NCI-H748 treated with DMSO at 0.1 percent for 48 hours (cell line): ENCODE results near the gene SALL1.

Experiments
- DNase-seq: peaks from one replicate; lab custom pipeline; 2025; lab: John Stamatoyannopoulos, UW

Gene SALL1

GRCh38 chr16:51141106-51141505 lies 10.0 kb downstream of the SALL1 start:
- no peak for DNase-seq

GRCh38 chr16:51140112-51140511 lies 11.0 kb downstream of the SALL1 start:
- DNase-seq, result no peak

- no peak for DNase-seq
These were observed 11.5 kb downstream of the SALL1 start for GRCh38 chr16:51139568-51139967.

GRCh38 chr16:51138178-51138577 lies 12.9 kb downstream of the SALL1 start:
- no peak for DNase-seq

GRCh38 chr16:51137097-51137496 lies 14.0 kb downstream of the SALL1 start:
- no peak for DNase-seq

- DNase-seq, result no peak
These were observed 16.2 kb downstream of the SALL1 start for GRCh38 chr16:51134876-51135275.

- no peak for DNase-seq
These were observed 16.7 kb downstream of the SALL1 start for GRCh38 chr16:51134269-51134812.

- no peak for DNase-seq
These were observed 17.4 kb downstream of the SALL1 start for GRCh38 chr16:51133688-51134087.

GRCh38 chr16:51133183-51133582 lies 17.9 kb downstream of the SALL1 start:
- DNase-seq, result no peak

GRCh38 chr16:51132490-51133115 lies 18.5 kb downstream of the SALL1 start:
- DNase-seq, result no peak

GRCh38 chr16:51131619-51132018 lies 19.5 kb downstream of the SALL1 start:
- no peak for DNase-seq

- DNase-seq, result no peak
These were observed 22.0 kb downstream of the SALL1 start for GRCh38 chr16:51129105-51129504.

- DNase-seq, result no peak
These were observed 25.1 kb downstream of the SALL1 start for GRCh38 chr16:51125992-51126391.

GRCh38 chr16:51124896-51125295 lies 26.2 kb downstream of the SALL1 start:
- no peak for DNase-seq

- no peak for DNase-seq
These were observed 29.2 kb downstream of the SALL1 start for GRCh38 chr16:51121850-51122249.

GRCh38 chr16:51120730-51121347 lies 30.2 kb downstream of the SALL1 start:
- no peak for DNase-seq

GRCh38 chr16:51119973-51120729 lies 30.9 kb downstream of the SALL1 start:
- no peak for DNase-seq

- DNase-seq, result no peak
These were observed 31.5 kb downstream of the SALL1 start for GRCh38 chr16:51119556-51119955.

GRCh38 chr16:51116353-51116752 lies 34.7 kb downstream of the SALL1 start:
- no peak for DNase-seq

GRCh38 chr16:51114382-51114781 lies 36.7 kb downstream of the SALL1 start:
- DNase-seq, result no peak

- DNase-seq, result no peak
These were observed 37.6 kb downstream of the SALL1 start for GRCh38 chr16:51113236-51114125.

GRCh38 chr16:51112323-51112722 lies 38.7 kb downstream of the SALL1 start:
- no peak for DNase-seq
